Activated CD4-positive, alpha-beta T cell treated with anti-CD3 and anti-CD28 coated beads for 1 hour (primary cell): ENCODE data around the gene CHORDC1.
"Not testable (repeated sequence)": the region's sequence is repeated elsewhere in the genome, so short reads cannot be mapped to it uniquely, and the experiment has no call there.

Source experiments
- DNase-seq: peaks from one replicate; pipeline ENCODE4 v3.0.0-alpha.2; 2020

CHORDC1 gene

DNA sequence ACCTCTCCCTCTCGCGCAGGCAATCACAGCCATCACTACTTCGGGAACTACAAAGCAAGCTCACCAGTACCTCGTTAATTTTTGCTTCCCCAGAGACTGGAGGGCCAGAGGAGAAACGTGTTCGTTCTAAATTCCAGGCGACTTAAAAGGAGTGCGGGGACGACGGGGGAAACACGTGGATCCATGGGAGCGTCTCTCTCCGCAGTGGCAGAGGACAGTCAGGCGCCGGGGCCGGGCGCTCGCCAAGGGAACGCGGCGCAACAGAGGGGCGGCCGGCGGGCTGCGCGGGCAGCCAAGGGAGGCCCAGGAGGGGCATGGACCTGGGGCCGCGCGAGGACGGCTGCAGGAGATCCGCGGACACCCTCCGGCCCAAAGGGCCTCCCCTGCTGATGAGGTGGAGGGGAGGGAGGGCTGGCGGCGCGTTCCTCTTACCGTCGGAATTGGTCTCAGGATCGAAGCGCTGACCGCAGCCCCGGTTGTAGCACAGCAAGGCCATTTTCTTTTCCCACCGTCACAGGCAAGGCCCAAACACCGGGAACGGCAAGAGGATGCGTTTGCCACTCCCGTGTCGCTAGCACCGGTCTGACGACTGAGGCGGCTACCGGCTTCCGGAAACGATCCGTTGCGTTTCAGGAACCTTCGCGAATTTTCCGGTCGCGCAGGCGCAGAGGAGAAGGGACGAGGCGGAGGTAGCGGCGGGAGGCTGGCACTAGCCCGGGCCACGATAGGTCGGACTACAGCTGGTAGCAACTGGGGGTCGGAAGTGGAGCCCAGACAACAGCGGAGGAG, at the start of gene CHORDC1:
Gene CHORDC1, minus strand, starts transcription at position 591 of the 789 bp plus-strand sequence. Its CDS starts 95 bp downstream, at position 496.
- peak; percentile 91 for DNase-seq

DNA sequence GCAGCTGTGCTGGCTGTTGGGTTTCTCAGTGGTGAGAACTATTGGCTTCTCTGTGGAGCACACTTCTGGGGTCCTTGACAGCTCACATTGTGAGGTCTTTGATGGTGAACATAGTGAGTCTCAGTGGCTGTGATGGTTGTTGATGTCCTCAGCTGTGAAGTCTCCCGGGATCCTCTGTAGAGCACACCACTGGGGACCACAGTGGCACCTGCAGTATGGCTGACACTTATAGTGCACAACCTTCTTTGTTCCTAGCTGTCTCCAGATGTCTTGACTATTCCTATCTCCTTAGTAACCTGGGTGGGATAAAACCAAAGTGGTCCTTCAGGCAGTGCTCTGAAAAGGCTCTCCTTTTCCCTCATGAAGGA, 34.3 kb upstream of the CHORDC1 start:
- no peak for DNase-seq

DNA sequence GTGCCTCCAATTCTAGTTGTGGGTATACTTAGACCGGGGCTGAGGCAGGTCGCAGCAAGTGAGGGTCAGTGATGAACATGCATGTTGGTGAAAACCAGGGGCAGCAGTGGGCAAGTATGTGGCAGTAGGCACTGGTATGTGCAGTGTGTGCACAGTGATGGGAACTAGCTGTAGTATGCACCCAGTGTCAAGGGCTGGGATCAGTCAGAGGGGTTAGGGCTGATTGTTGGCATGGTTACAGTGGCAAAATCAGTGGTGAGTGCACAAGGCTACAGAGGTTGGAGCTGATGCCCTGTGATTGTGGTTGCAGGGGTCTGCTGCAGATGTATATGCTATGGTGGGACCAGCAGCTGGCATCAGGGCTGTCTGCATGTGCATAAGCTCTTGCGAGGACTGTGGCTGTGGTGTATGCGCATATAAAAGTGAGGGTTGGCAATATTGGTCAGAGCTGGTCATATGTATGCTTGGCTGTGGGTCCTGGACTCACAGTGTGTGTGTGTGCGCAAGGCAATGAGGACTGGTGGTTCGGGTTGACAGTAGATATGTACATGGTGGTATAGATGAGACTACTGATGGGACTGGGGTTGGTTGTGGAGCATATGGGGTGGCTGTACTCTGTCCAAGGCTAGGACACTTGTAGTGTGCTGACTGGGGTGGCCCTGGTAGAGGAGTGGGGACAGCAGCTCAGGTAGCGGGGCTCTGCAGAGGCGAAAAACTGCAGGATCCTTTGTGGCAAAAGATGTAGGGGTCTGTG, 33.7 kb upstream of the CHORDC1 start:
- no peak for DNase-seq

DNA sequence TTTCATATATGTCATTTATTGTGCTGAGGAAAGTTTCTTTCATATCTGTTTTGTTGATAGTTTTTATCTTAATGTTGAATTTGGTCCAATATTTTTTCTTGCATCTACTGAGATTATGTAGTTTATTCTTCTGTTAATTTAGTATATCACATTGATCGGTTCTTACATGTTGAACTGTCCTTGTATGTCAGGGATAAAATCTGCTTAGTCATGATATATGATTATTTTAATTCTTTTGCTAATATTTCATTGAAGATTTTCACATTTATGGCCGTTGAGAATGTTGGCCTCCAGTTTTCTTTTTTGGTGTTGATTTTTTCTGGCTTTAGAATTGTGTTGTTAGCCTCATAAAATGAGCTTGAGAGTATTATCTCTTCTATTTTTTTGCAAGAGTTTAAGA, 31.2 kb upstream of the CHORDC1 start:
- DNase-seq, result no peak

DNA sequence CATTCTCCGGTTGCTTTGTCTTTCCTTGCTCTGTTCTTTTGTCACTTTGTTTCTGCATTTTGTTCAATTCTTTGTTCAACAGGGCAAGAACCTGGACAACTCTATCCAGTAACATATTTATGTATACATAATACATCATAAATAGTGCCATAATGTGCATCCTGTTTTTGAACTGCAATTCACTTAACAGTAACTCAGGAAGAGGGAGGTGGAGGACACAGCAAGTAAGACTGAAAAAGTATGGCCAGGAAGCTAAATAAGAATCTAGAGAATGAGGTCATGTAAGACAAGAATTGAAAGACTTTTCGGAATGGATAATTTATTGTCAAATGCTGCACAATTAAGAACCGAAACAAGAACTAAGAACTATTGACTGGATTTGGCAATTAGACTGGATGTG, 29.2 kb upstream of the CHORDC1 start:
- no peak for DNase-seq

DNA sequence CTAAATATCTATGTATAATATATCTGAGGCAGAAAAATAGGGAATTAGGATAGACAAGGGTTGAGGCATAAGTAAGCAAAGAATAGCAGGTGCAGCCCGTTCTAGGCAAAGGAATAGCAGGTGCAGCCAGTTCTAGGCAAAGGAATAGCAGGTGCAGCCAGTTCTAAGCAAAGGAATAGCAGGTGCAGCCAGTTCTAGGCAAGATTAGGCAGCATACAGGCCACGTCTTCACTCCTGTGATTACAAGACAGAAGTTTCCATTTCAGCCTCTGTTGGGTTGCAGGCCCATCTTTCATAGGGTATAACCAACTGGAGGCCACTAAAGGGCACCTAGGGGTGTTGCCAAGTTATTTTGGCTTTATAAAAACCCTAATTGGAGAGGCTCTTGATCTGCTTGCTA, 28.8 kb upstream of the CHORDC1 start:
- no peak for DNase-seq

DNA sequence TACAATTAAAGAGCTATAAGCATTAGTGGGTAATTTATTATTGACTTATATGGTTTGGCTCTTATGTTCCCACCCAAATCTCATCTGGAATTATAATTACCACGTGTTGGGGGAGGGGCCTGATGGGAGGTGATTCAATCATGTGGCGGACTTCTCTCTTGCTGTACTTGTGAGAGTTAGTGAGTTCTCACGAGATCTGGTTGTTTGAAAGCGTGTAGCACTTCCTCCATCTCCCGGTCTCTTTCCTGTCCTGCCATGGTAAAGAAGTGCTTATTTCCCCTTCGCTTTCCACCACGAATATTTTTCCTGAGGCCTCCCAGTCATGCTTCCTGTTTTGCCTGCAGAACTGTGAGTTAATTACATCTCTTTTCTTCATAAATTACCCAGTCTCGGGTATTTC, 28.1 kb upstream of the CHORDC1 start:
- no peak for DNase-seq

DNA sequence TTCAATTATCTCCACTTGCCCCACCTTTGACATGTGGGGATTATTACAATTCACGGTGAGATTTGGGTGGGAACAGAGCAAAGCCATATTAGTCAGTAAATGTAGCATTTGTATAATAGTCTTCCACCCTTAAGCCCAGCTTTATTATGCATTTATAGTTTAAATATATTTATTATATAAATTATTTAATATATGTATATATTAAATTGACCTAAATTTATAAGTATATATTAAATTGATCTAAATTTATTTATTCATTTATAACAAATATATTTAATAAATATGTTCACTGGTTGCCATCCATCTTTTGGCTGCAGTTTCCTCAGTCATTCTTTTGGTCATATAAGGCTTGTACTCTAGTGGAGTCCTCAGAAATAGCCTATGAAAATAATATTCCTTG, 23.6 kb upstream of the CHORDC1 start:
- DNase-seq, result no peak

DNA sequence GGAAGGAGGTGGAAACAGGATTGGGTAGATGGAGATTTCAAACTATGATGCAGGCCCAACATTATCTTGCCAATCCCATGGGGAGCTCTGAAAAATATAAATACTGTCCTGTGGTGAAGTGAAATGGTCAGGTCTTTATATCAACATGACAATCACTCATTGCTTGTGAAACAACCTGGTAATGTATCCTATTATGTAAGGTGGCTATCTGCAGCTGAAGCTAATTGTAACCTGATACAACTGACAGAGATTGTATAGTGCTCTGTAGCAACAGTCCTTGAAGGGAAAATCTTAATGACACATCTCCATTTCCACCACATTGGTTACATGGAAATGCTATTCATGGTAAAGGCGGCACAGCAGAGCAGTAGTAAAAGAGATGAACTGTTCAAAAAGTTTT, 20.7 kb upstream of the CHORDC1 start:
- DNase-seq, result no peak

DNA sequence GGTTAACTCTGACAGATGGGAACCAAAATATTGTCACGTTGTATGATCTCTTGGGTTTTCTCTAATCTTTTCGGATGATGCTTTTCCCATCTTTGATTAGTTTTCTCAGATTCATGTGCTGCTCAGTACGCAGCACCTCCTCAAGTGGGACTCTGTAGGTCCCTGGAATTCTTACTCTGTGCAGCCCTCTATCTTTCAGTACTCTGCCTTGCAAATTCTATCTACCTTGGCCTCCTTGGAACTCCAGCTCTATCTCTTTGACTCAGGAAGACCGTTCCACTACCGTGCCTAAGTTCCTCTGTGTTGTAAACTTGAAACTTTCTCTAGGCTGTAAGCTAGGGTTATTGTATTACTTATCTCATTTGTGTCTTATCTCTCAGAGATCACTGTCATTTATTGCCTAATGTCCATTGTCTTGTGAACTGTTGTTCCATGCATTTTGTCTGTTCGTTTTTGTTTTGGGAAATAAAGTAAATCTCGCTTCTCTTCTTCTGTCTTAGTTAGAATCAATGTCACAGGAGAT, 20.1 kb upstream of the CHORDC1 start:
- no peak for DNase-seq

DNA sequence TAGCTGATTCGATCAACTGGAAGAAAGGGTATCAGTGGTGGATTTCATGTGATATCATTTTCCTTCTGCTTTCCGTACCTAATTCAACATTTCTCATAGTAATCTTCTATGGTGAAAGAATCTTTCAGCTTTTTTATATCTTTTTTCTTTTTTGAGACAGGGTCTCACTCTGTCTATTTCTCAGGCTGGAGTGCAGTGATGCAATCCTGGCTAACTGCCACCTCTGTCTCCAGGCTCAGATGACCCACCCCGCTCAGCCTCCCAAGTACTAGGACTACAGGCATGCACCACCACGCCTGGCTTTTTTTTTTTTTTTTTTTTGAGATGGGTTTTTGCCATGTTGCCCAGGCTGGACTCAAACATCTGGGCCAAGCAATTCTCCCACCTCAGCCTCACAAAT, 18.6 kb upstream of the CHORDC1 start:
- DNase-seq, result no peak

DNA sequence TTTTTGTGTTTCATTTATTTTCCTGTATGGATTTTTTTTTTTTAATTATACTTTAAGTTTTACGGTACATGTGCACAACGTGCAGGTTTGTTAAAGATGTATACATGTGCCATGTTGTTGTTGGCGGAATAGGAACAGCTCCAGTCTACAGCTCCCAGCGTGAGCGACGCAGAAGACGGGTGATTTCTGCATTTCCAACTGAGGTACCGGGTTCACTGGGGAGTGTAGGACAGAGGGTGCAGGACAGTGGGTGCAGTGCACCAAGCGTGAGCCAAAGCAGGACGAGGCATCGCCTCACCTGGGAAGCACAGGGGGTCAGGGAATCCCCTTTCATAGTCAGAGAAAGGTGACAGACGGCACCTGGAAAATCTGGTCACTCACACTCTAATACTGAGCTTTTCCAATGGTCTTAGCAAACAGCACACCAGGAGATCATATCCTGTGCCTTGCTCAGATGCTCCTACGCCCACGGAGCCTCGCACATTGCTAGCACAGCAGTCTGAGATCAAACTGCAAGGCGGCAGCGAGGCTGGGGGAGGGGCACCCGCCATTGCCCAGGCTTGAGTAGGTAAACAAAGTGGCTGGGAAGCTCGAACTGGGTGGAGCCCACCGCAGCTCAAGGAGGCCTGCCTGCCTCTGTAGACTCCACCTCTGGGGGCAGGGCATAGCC, 17.3 kb upstream of the CHORDC1 start:
- DNase-seq, result not testable (repeated sequence)

DNA sequence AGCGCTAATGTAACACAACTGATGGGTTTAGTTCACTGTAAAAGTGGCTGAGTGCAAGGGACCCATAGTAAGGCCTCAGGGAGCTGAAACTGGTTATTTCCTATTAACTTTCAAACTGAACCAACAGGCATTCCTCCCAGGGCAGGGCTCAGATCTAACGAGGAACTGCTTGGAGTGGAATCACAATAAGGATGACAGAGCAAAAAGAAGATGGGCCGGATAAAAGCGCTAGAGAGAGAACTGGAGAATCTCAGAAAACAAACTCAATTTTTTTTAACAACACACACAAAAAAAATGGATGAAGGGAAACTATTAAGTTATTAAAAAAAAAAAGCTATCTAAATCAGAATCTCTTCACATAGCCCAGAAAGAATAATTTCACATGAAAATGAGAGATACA, 14.2 kb upstream of the CHORDC1 start:
- DNase-seq, result no peak

DNA sequence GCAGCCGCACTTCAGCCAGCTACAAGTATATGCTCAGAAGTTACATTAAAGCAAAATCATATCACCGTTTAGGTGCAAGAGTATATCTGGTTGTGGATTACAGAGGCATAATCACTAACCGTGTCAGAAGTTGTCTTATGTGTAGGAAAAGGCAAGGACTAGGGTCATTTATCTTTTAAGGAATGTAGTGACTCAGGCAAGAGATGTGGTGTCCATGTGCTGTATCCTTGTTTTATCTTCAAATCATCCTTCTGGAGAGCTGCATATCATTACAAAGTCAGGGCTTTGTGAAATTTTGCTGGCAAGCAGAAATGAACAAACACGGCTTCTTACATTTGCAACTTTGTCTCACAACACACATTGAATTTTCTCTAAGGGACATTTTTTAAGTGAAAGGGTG, 12.7 kb upstream of the CHORDC1 start:
- no peak for DNase-seq

DNA sequence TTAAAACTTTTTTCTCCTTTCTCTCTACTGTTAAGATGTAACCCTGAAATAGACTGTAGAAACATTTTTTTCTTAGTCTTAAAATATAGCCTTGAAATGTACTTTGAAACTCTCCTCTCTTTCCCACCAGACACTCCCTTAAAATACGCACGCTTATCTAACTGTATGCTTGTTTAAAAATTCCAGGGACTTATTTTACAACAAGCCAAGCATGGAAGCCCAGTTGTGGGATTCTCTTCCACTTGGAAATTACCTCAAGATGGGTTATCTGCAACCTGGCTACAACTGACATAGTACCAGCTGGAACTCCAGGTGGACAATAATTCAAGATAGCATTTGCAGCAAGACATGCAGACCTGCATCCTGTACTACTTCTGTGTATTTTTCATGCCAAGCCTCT, 12.1 kb upstream of the CHORDC1 start:
- DNase-seq, result no peak

DNA sequence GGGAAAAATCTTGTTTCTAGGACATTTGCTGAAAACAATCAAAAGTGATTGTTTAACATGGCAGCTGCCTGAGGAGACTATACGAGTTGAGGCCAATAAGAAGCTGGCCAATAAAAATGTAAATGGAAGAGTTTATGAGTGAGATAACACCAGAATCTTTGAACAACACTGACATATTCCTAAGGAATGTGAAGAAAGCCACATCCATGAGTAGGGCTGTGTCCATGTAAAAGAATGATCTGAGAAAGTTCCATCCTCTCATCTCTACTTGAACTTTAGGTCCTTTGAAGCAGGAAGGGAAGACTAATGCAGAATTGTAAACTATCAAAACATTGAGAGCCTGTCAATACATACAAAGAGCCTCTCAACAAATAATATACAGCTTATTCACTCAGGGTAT, 6.9 kb upstream of the CHORDC1 start:
- no peak for DNase-seq

DNA sequence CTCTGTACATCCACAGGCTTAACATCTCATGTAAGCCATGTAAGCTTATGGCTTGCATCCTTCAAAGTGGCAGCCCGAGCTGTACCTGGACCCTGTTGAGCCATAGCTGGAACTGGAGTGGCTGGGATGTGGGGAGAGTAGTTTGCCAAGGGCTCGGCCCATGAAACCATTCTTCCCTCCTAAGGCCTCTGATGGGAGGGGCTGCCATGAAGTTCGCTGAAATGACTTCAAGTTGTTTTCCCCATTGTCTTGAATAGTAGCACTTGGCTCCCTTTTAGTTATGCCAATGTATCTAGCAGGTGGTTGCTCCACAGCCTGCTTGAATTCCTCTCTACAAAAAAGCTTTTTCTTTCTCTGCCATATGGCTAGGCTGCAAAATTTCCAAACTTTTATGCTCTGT, 5.2 kb upstream of the CHORDC1 start:
- DNase-seq, result no peak

DNA sequence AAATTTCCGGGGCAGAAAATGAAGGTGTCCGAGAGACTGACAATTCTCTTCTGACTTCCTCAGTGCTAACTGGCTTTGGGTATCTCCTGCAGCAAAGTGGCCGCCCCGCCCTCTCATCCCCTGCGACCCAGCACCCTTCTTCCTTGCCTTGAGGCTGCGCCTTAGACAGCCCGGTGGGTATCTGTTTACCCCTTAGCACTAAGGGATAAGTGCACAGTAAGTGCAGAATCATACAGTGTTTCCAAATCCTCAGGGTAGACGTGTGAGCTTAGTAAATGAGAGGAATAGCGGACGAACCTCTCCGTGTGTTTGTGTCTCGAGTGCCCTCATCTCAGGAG, 368 bp upstream of the CHORDC1 start:
- DNase-seq, result no peak

DNA sequence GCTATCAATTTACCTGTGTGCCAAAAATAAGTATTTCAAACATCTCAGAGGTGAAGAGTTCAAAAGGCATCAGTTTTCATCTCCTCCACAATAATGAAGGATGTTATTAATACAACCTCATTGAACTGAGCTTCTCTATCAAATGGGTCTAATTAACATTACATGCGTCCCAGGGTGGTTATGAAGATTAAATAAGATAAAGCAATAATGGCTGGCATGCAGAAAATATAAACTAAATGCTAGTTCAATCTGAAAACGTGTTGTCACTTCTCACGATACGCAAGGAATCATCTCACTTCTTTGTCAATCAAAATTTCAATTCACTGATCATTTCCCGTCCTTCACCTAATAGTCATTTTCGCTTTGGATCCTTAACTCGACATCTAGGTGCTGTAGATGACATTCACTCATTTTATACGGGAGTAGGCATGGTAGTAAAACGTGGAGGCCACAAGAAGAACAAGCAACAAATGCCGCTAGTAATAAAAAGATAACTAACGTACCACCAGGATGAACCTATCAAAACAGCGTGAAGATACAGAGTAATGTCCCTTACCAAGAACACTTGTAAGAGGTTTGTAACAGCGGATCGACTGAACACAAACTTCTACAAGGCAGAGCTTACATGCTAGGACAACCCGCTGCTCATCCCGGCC, 918 bp downstream of the CHORDC1 start:
- no peak for DNase-seq

DNA sequence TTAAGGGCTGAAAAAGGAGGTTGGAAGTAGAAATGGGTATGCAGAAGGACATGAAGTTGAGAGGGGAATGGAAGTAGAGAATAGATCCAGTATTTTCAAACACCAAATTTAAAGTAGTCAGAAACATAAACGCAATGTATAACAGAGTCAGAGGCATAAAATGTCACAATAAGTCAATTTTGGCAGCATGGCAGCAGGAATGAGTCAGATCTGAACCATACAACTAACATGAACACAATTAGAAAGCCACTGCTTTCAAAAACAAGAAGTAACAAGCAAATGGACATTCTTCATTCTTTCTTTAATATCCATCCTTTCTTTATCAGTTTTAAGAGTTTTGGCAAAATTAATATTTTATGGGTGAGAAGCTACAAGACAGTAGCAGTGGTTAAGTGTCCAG, 2.5 kb downstream of the CHORDC1 start:
- DNase-seq, result no peak

DNA sequence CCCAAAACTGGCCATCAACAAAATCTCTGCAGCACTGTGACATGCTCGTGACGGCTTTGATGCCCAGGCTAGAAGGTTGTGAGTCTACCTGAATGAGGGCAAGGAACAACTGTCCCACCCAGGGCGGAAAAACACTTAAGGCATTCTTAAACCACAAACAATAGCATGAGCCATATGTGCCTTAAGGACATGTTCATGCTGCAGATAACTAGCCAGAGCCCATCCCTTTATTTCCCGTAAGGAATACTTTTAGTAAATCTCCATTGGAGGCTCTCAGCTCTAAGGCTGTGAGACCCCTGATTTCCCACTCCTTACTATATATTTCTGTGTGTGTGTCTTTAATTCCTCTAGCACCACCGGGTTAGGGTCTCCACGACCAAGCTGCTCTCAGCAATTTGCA, 3.4 kb downstream of the CHORDC1 start:
- no peak for DNase-seq

DNA sequence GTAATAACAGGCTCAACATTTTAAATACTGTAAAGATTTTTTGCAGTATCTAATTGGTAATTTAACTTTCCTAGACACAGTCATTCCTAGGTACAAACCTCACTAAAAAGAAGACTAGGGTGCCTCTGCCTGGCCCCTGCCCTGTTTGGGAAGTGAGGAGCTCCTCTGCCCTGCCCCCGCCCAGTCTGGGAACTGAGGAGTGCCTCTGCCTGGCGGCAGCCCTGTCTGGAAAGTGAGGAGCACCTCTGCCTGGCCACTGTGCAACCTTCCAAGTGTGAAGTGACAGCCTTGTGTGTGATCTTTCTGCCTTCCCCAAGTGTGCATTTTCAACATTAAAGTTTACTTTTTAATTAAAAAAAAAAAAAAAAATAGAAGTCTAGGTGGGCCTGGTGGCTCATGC, 4.2 kb downstream of the CHORDC1 start:
- no peak for DNase-seq

DNA sequence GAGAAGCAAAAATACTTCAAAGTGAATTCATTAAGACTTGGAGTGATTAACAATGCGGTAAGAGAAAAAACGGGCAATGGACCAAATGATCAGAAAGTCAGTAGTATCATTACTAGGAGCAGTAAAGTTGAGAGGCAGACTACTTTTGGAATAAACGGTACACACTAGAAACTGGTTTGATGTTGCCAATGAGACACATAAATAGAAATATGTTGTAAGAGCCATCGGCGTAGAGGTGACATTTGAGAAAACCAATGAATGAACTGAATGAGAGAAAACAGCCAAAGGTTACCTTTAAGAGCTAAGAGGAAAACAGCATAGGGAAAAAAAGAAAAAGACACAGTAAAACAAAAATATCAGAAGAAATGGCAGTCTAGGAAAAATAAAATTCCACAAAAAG, 6.2 kb downstream of the CHORDC1 start:
- no peak for DNase-seq
